Thoracic aorta (tissue), 2 donors: ENCODE results near the gene RAPGEF4. TPM values are rescaled to one million over a fixed set of nuclear protein-coding genes. Genes with fewer than 3 reads are reported as not detected.

ENCODE experiments used
- ATAC-seq: fragments of 150-250 bp; one replicate; pipeline ENCODE4 v1.8.0; 2017; ENCODE audit warnings: low read depth; ENCODE audit not compliant: insufficient number of reproducible peaks, low FRiP score
- DNase-seq: peaks from one replicate; pipeline ENCODE4 v3.0.0-alpha.2; 2020; ENCODE audit warnings: low spot score
- H3K27ac ChIP-seq, 2 donors: fragments of 200-600 bp; sonication (generic); 1 replicate in 1 of 2; 2 replicates in 1 of 2; pipeline ENCODE4 v1.5.1; 2016; ENCODE audit warnings: mild to moderate bottlenecking in 2 of 2, moderate library complexity in 2 of 2
- H3K27me3 ChIP-seq: fragments of 200-600 bp; sonication (generic); replicated peaks from 2 replicates; pipeline ENCODE4 v1.6.0; 2016; ENCODE audit warnings: mild to moderate bottlenecking; ENCODE audit not compliant: insufficient read depth
- H3K36me3 ChIP-seq: fragments of 200-600 bp; sonication (generic); one replicate; pipeline ENCODE4 v1.5.1; 2016
- H3K4me1 ChIP-seq, 2 donors: fragments of 200-600 bp; sonication (generic); 1 replicate in 1 of 2; 2 replicates in 1 of 2; pipeline versions ENCODE4 v1.5.1 to v1.6.0; 2016; ENCODE audit warnings: low read depth in 2 of 2, mild to moderate bottlenecking in 1 of 2; ENCODE audit not compliant: control insufficient read depth in 1 of 2
- H3K4me3 ChIP-seq: fragments of 200-600 bp; sonication (generic); 2 replicates; pipeline ENCODE4 v1.5.1; 2016; ENCODE audit warnings: mild to moderate bottlenecking
- H3K9me3 ChIP-seq: fragments of 200-600 bp; sonication (generic); 2 replicates; pipeline ENCODE4 v1.5.1; 2016
- CTCF ChIP-seq: fragments of 200-600 bp; sonication (generic); IDR thresholded peaks from one replicate; pipeline ENCODE4 v1.5.1; 2019; ENCODE audit warnings: antibody characterized with exemption
- total RNA-seq, 2 donors: library from RNA; depleted of rRNA; stranded (reverse); fragments of >200 nt; gene quantifications; one replicate each; pipeline versions ENCODE4 v1.1.0 to v1.2.3, GENCODE V29; 2016

RAPGEF4 gene
- total RNA-seq, 2 donors from 2014 or later = 9.9 to 18.4 TPM

- H3K27ac ChIP-seq = no peak overlapping the region
These were observed 103.8 kb downstream of the RAPGEF4 start for GRCh38 chr2:172839446-172839845.

GRCh38 chr2:172842511-172843265, 107.0 kb downstream of the RAPGEF4 start:
- no peaks in the 10 kb centered on the region for H3K9me3 ChIP-seq
- no peak overlapping the region for H3K4me3 ChIP-seq
- DNase-seq (no peak), ATAC-seq (no peak)
- TF ChIP-seq CTCF = no peak
- no peaks in the 10 kb centered on the region for H3K27me3 ChIP-seq
- no peak overlapping the region for H3K27ac ChIP-seq
- no peaks in the 10 kb centered on the region for H3K36me3 ChIP-seq
- H3K4me1 ChIP-seq = no peaks in the 10 kb centered on the region

More at GRCh38 chr2:172839446-172839845, 103.8 kb downstream of the RAPGEF4 start:
- Histone ChIP-seq H3K4me1 (no peaks in the 10 kb centered on the region), H3K36me3 (no peaks in the 10 kb centered on the region), H3K27me3 (no peaks in the 10 kb centered on the region), H3K4me3 (no peak overlapping the region), H3K9me3 (no peaks in the 10 kb centered on the region)
- TF ChIP-seq CTCF = no peak
- DNase-seq (no peak), ATAC-seq (no peak)

GRCh38 chr2:172843266-172843582, 107.6 kb downstream of the RAPGEF4 start:
- Histone ChIP-seq H3K4me3 (no peak overlapping the region), H3K27ac (no peak overlapping the region), H3K36me3 (no peaks in the 10 kb centered on the region), H3K4me1 (no peaks in the 10 kb centered on the region), H3K9me3 (no peaks in the 10 kb centered on the region), H3K27me3 (no peaks in the 10 kb centered on the region)
- ATAC-seq (no peak), DNase-seq (no peak)
- no peak for TF ChIP-seq CTCF

DNA sequence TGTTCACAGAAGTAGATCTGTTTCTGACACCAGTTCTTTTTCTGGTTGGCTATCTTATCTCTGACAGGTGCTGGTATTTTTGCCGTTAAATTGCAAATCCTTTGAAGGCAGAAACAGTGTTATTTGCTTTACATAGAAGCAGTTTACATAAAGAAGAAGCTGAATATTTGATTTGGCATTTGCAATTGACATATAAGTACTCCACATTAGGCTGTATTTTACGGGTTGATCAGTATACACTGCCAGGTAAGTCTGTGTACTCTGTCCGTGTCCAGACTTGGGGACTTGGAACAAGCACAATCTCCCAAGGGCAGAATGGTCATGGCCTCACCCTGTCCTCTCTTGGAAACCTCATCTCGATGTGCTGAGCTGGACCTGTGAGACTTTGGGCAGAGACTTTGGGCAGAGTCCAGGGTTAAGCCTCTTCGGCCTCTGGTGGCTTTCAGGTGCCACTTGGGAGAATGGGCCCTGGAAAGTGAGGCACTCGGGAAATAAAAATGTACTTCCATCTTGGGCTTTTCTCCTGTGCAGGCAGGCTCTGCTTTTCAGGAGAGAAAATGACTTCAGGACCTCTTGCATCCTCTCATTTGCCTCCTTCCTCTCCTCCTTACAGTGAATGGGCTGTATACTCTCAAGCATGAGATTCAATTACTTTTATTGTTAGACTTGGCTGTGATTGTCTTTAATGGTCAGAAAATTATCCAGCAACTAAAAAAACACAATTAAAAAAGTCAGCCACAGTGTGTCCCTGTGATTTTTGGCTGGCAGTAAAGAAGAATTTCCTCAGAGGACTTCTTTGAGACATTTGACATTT, 108.5 kb downstream of the RAPGEF4 start:
- TF ChIP-seq CTCF = no peak
- Histone ChIP-seq H3K4me1 (no peaks in the 10 kb centered on the region), H3K27ac (no peak overlapping the region), H3K36me3 (no peaks in the 10 kb centered on the region), H3K4me3 (no peak overlapping the region), H3K9me3 (no peaks in the 10 kb centered on the region), H3K27me3 (no peaks in the 10 kb centered on the region)
- DNase-seq = no peak
- no peak for ATAC-seq

DNA sequence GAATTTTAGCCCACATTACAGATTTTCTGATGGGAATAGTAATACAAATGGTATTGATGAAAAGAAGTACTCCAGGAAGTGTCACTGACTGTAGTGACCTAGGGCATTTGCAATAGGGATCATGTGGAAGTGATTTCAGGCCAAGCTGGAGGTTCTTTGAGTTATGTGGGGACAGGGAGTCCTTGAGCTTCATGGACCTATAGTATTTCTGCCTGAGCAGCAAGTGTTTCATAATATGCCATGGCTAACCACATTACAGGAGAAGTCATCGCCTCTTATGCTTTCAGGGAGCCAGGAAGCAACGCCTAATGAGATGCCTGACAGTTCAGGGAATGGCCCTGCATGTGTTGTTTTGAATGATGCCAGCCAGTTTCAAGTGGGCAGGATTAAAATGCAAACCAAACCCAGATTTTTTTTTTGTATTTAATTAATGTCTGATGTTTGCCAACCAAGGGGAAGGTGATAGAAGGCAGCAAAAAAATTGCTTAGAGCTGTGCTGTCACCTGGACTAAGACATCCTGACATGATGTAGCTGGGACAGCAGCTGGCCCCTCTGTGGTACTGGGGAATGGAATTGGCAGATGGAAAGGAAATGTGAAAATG, 109.5 kb downstream of the RAPGEF4 start:
- Histone ChIP-seq H3K36me3 (no peaks in the 10 kb centered on the region), H3K4me3 (no peak overlapping the region), H3K27me3 (no peaks in the 10 kb centered on the region), H3K27ac (no peak overlapping the region), H3K4me1 (no peaks in the 10 kb centered on the region), H3K9me3 (no peaks in the 10 kb centered on the region)
- no peak for DNase-seq
- no peak for ATAC-seq
- no peak for TF ChIP-seq CTCF
